ENCODE data around the gene WDR54.
A peak's percentile ranks its signal among the peaks of the same experiment; 100 is the strongest.

The WDR54 gene

DNA sequence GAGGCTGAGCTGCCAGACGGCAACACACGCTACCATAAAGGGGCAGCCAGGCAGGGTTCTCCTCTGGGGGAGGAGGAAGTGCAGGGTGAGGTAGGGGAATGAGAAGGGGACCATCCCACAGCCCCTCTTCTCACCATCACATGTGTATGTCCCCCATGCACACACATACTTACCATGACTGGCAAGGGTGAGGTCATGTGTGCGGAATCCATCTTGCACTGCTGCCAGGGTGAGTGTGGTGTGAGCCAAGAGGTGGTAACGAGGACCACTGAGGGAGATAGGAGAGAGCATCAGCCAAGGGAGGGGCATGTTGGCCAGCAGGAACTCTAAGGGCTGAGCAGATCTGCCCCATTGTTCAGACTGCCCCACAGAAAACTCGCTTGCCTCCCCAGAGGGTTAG is 7.1 kb downstream of the WDR54 start:
- TF ChIP-seq SCRT1 (tag by site-specific recombination; IDR thresholded peaks at IDR 0.05; ENCODE audit: borderline replicate concordance) (no peak), ZNF2 (tag by site-specific recombination; IDR thresholded peaks at IDR 0.05) (no peak), GLIS2 (tag by site-specific recombination; IDR thresholded peaks at IDR 0.05) (peak; percentile 5; the same call in 1 of the 2 replicates), SP2 (tag by site-specific recombination; IDR thresholded peaks at IDR 0.05) (no peak)
- ChIA-PET POLR2A (interaction anchor here (1.0 to 1.4 kb wide), 3 partner anchors 12 to 37 kb away, joined by 3 to 4 read pairs (median 4); no protein-coding TSS in a partner anchor), CTCF (no interaction called here)
- Histone ChIP-seq H3K4me1 (ENCODE audit: control insufficient read depth, insufficient read depth, low read length) (no peaks in the 10 kb centered on the region), H3K27ac (ENCODE audit: extremely low read depth, low read depth, low read length) (no peak overlapping the region), H3K9me3 (ENCODE audit: control insufficient read depth, insufficient read depth, low read depth, low read length) (no peaks in the 10 kb centered on the region), H3K4me3 (ENCODE audit: low read depth, low read length) (no peak overlapping the region), H3K36me3 (ENCODE audit: control insufficient read depth in 2 of 2, insufficient read depth in 1 of 2, low read length in 2 of 2) (peaks cover 16 to 90% of the 10 kb centered on the region in 2 experiments; a peak in 2 of 3 replicates)

DNA sequence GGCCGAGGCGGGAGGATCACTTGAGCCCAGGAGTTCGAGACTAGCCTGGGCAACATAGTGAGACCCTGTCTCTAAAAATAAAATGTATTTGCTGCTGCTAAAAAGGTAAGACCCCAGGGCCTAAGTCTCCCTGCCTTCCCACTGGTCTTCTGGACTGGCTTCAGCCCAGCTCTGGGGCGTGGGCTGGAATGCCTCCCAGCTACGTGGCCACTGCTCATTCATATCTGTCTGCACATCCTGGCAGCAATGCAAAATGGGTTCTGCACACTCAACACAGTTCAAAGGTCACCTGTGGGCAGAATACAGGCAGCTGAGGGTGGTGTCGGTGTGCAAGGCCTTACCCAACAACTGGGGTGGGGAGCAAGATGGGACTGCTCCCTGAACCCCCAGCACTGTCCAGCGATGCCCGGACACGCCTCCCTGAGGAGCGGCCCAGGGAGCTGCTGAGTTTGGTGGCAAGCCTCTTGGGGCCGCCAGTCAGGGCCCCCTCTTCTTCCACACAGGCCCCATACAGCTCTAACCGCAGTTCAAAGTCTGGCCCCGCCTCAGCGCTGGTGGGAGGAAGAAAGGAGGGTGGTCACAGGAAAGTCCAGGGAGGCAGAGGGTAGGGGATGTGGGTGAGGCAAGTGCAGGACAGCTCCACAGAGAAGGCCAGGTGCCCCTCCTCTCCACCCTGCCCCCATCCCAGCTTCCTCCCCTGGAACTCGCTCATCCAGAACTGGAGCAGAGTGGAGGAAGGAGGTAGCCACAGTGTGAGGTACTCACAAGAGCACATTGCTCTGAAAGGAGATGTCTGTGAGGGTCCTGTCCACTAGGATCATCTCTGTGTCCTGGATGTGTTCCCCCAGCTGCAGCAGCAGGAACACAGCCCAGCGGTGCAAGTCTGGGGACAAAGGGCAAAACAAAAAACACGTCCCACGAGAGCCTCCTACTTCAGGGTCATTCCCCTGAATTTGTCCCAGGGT is 8.2 kb downstream of the WDR54 start:
- CTCF ChIA-PET, result no interaction called here
- Histone ChIP-seq H3K9me3 (ENCODE audit: control insufficient read depth, insufficient read depth, low read depth, low read length) (no peaks in the 10 kb centered on the region), H3K36me3 (ENCODE audit: control insufficient read depth in 2 of 2, insufficient read depth in 1 of 2, low read length in 2 of 2) (peaks cover 16 to 81% of the 10 kb centered on the region in 2 experiments; a peak in 2 of 3 replicates), H3K27ac (ENCODE audit: extremely low read depth, low read depth, low read length) (no peak overlapping the region), H3K4me1 (ENCODE audit: control insufficient read depth, insufficient read depth, low read length) (no peaks in the 10 kb centered on the region), H3K4me3 (ENCODE audit: low read depth, low read length) (no peak overlapping the region)
- TF ChIP-seq ZNF140 (tag by site-specific recombination; IDR thresholded peaks at IDR 0.05), result no peak
- TF ChIP-seq, protein P1, sequence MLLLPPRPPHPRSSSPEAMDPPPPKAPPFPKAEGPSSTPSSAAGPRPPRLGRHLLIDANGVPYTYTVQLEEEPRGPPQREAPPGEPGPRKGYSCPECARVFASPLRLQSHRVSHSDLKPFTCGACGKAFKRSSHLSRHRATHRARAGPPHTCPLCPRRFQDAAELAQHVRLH (tag by site-specific recombination; IDR thresholded peaks at IDR 0.05), result no peak
- no peak for TF ChIP-seq ZBTB20 (tag by site-specific recombination; IDR thresholded peaks at IDR 0.05)
- TF ChIP-seq ZNF274 (IDR thresholded peaks at IDR 0.05; ENCODE audit: low read length), result no peak
- TF ChIP-seq ZNF274 (tag by site-specific recombination; IDR thresholded peaks at IDR 0.05; ENCODE audit: borderline replicate concordance), result no peak
- TF ChIP-seq ZNF223 (tag by site-specific recombination; IDR thresholded peaks at IDR 0.05), result no peak
- TF ChIP-seq ZNF521 (tag by site-specific recombination; IDR thresholded peaks at IDR 0.05), result no peak
- TF ChIP-seq SETDB1 (IDR thresholded peaks at IDR 0.05; ENCODE audit: insufficient read length, low read length), result no peak
- TF ChIP-seq, protein P2, sequence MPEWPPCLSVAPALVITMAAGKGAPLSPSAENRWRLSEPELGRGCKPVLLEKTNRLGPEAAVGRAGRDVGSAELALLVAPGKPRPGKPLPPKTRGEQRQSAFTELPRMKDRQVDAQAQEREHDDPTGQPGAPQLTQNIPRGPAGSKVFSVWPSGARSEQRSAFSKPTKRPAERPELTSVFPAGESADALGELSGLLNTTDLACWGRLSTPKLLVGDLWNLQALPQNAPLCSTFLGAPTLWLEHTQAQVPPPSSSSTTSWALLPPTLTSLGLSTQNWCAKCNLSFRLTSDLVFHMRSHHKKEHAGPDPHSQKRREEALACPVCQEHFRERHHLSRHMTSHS (tag by site-specific recombination; IDR thresholded peaks at IDR 0.05), result no peak
- TF ChIP-seq ZNF2 (tag by site-specific recombination; IDR thresholded peaks at IDR 0.05), result no peak
- TF ChIP-seq, protein P3, sequence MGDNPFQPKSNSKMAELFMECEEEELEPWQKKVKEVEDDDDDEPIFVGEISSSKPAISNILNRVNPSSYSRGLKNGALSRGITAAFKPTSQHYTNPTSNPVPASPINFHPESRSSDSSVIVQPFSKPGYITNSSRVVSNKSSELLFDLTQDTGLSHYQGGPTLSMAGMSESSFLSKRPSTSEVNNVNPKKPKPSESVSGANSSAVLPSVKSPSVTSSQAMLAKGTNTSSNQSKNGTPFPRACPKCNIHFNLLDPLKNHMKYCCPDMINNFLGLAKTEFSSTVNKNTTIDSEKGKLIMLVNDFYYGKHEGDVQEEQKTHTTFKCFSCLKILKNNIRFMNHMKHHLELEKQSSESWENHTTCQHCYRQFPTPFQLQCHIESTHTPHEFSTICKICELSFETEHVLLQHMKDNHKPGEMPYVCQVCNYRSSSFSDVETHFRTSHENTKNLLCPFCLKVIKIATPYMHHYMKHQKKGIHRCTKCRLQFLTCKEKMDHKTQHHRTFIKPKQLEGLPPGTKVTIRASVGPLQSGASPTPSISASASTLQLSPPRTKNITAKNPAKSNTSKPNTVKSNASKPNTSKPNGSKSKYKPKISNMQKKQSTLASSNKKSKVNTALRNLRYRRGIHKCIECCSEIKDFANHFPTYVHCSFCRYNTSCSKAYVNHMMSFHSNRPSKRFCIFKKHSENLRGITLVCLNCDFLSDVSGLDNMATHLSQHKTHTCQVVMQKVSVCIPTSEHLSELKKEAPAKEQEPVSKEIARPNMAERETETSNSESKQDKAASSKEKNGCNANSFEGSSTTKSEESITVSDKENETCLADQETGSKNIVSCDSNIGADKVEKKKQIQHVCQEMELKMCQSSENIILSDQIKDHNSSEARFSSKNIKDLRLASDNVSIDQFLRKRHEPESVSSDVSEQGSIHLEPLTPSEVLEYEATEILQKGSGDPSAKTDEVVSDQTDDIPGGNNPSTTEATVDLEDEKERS (tag by site-specific recombination; IDR thresholded peaks at IDR 0.05), result no peak
- TF ChIP-seq ZNF560 (tag by site-specific recombination; IDR thresholded peaks at IDR 0.05; ENCODE audit: borderline replicate concordance), result no peak
- no peak for TF ChIP-seq GLI4 (tag by site-specific recombination; IDR thresholded peaks at IDR 0.05)
- no peak for TF ChIP-seq ZNF311 (tag by site-specific recombination; IDR thresholded peaks at IDR 0.05; ENCODE audit: borderline replicate concordance)
- no peak for TF ChIP-seq ZNF76 (tag by site-specific recombination; IDR thresholded peaks at IDR 0.05; ENCODE audit: borderline replicate concordance, low read depth)
- TF ChIP-seq, protein P4, sequence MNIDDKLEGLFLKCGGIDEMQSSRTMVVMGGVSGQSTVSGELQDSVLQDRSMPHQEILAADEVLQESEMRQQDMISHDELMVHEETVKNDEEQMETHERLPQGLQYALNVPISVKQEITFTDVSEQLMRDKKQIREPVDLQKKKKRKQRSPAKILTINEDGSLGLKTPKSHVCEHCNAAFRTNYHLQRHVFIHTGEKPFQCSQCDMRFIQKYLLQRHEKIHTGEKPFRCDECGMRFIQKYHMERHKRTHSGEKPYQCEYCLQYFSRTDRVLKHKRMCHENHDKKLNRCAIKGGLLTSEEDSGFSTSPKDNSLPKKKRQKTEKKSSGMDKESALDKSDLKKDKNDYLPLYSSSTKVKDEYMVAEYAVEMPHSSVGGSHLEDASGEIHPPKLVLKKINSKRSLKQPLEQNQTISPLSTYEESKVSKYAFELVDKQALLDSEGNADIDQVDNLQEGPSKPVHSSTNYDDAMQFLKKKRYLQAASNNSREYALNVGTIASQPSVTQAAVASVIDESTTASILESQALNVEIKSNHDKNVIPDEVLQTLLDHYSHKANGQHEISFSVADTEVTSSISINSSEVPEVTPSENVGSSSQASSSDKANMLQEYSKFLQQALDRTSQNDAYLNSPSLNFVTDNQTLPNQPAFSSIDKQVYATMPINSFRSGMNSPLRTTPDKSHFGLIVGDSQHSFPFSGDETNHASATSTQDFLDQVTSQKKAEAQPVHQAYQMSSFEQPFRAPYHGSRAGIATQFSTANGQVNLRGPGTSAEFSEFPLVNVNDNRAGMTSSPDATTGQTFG (tag by site-specific recombination; IDR thresholded peaks at IDR 0.05; ENCODE audit: borderline replicate concordance), result no peak
- no peak for TF ChIP-seq ZIC2 (tag by site-specific recombination; IDR thresholded peaks at IDR 0.05)
- no peak for TF ChIP-seq ZBTB21 (tag by site-specific recombination; IDR thresholded peaks at IDR 0.05)
- POLR2A ChIA-PET, result interaction anchor here (1.4 to 2.3 kb wide), 2 partner anchors 11 to 25 kb away, joined by 4 to 7 read pairs; partner anchors contain the start of gene INO80B
